ENCODE data around the gene HARS2.
"Not testable (repeated sequence)": the region's sequence is repeated elsewhere in the genome, so short reads cannot be mapped to it uniquely, and the experiment has no call there.

Gene HARS2

DNA sequence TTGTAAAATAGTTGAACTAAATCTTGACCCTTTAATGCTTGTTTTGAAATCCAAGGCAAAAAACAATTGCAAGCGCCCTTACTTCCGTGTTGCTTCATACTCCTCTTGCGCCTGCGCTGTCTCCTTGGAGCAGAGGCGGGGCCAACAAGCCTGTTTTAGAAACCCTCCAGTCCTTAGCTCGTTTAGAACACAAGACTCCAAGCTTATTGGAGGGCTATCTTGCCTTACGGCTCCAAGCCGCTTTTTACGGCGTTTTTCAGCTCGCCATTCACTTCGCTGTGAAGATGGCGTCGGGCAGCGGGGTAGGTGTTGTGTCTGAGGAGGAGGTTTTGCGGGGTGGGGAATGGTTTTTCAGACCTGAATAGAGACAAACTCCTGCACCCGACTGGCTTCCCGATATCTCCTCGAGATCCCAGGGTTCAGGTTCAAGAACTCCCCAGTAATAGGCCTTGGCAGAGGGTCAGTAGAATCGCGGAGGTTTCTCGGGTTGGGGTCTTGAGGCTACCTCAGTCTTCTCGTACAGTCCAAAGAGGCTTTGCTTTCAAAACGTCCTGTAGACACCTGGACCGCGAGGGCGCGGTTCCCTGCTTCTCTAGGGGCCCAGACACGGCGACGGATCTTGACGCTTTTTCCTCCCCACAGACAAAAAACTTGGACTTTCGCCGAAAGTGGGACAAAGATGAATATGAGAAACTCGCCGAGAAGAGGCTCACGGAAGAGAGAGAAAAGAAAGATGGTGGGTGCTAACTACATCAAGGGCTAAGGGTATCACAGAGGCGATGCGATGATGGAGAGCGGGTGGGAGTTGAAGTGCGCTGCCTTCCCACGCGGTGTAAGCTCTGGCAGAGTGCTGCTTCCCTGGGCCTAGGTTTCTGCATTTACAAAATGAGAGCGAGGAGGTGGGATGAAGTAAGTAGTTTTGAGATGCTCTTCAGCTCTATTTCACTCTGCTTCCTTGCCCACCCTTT is 9.2 kb downstream of the HARS2 start, which contains the start of gene ZMAT2:
TSS of gene ZMAT2 (plus strand) at position 271 of the 968 bp plus-strand sequence. CDS start at position 285, 14 bp downstream.
- peak; percentile 97 for FAIRE-seq

- no peak for FAIRE-seq
Measured at GRCh38 chr5:140707812-140708211, 16.6 kb downstream of the HARS2 start.

GRCh38 chr5:140708787-140709186 is 17.5 kb downstream of the HARS2 start:
- not testable (repeated sequence) for FAIRE-seq

- FAIRE-seq: peak; percentile 84
Measured at GRCh38 chr5:140710899-140711552, 19.8 kb downstream of the HARS2 start.

GRCh38 chr5:140711794-140712193 is 20.5 kb downstream of the HARS2 start:
- FAIRE-seq: no peak

DNA sequence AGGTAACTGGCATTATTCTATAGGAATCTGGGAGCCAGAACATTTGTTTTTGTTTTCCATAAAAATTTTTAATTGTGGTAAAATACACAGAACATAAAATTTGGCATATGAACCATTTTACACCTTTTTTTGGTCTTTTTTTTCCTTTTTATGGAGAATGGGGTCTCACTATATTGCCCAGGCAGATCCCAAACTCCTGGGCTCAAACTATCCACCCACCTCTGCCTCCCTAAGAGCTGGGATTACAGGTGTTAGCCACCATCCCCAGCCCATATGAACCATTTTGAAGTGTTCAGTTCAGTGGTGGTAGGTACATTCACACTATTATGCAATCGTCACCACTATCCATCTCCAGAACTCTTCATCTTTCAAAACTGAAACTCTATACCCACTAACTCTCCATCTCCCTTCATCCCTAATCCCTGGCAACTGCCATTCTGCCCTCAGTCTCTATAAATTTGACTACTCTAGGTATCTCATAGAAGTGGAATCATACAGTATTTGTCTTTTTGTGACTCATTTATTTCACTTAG is 22.4 kb downstream of the HARS2 start:
- FAIRE-seq: no peak

DNA sequence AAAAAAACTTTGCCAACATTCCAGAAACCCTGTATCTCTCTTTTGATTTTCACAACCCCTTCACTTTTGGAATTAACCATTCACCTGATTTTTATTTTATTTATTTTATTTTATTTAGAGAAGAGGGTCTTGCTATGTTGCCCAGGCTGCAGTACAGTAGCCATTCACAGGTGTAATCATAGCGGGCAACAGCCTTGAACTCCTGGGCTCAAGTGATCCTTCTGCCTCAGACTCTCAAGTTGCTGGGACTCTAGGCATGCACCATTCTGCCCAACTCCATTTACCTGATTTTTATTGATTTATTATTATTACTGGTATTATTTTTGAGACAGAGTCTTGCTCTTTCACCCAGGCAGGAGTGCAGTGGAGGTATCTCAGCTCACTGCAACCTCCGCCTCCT is 25.0 kb downstream of the HARS2 start:
- FAIRE-seq: not testable (repeated sequence)

GRCh38 chr5:140718266-140718592 is 27.0 kb downstream of the HARS2 start:
- FAIRE-seq: no peak

- FAIRE-seq: not testable (repeated sequence)
Measured at GRCh38 chr5:140720738-140721137, 29.5 kb downstream of the HARS2 start.

DNA sequence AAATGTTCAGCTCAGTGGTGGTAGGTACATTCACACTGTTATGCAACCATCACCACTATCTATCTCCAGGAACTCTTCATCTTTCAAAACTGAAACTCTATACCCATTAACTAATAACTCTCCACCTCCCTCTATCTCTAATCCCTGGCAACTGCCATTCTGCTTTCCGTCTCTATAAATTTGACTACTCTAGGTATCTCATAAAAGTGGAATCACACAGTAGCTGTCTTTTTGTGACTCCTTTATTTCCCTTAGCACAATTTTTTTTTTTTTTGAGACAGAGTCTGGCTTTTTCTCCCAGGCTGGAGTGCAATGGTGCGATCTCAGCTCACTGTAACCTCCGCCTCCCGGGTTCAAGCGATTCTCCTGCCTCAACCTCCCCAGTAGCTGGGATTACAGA is 30.1 kb downstream of the HARS2 start:
- FAIRE-seq: not testable (repeated sequence)

- no peak for FAIRE-seq
Measured at GRCh38 chr5:140725799-140726471, 34.7 kb downstream of the HARS2 start.

- FAIRE-seq: no peak
Measured at GRCh38 chr5:140733098-140733497, 41.8 kb downstream of the HARS2 start.

- peak; percentile 34 for FAIRE-seq
Measured at GRCh38 chr5:140734354-140734753, 43.1 kb downstream of the HARS2 start.

GRCh38 chr5:140737486-140737885 is 46.2 kb downstream of the HARS2 start:
- no peak for FAIRE-seq

- FAIRE-seq: no peak
Measured at GRCh38 chr5:140741967-140742366, 50.7 kb downstream of the HARS2 start.

Measured in TTC549 (cell line).